DOHH2 (cell line): ENCODE data around the gene NPIPB9.
"Not testable (repeated sequence)": the region's sequence is repeated elsewhere in the genome, so short reads cannot be mapped to it uniquely, and the experiment has no call there.

Source experiments
- H3F3A ChIP-seq: fragments of 200-600 bp; sonication (generic), shearing (Covaris generic); 2 replicates; pipeline ENCODE4 v1.6.0; 2016; ENCODE audit warnings: antibody characterized with exemption, mild to moderate bottlenecking; ENCODE audit not compliant: control insufficient read depth, insufficient read depth
- H3K27ac ChIP-seq: fragments of 200-600 bp; sonication (generic); 2 replicates; pipeline ENCODE4 v1.5.1; 2014; ENCODE audit warnings: low read depth, mild to moderate bottlenecking, low read length, moderate library complexity
- H3K27me3 ChIP-seq: fragments of 200-600 bp; sonication (generic); 2 replicates; pipeline ENCODE4 v1.6.1; 2014; ENCODE audit warnings: mild to moderate bottlenecking, low read length, mixed read lengths; ENCODE audit not compliant: control insufficient read depth
- H3K36me3 ChIP-seq: fragments of 200-600 bp; sonication (generic); 2 replicates; pipeline ENCODE4 v1.6.1; 2014; ENCODE audit warnings: mild to moderate bottlenecking, low read length, moderate library complexity, mixed read lengths; ENCODE audit not compliant: control insufficient read depth
- H3K4me1 ChIP-seq: fragments of 200-600 bp; sonication (generic); 2 replicates; pipeline ENCODE4 v1.6.1; 2014; ENCODE audit warnings: mild to moderate bottlenecking, low read length, mixed read lengths; ENCODE audit not compliant: control insufficient read depth
- H3K4me2 ChIP-seq: fragments of 200-600 bp; sonication (generic); 2 replicates; pipeline ENCODE4 v1.6.0; 2014; ENCODE audit warnings: mild to moderate bottlenecking, low read length, moderate library complexity
- H3K4me3 ChIP-seq: fragments of 200-600 bp; sonication (generic); 2 replicates; pipeline ENCODE4 v1.5.1; 2014; ENCODE audit warnings: mild to moderate bottlenecking, low read length, mixed read lengths
- H3K79me2 ChIP-seq: fragments of 200-600 bp; sonication (generic); 2 replicates; pipeline ENCODE4 v1.6.1; 2014; ENCODE audit warnings: mild to moderate bottlenecking, low read length, mixed read lengths; ENCODE audit not compliant: control insufficient read depth
- H3K9me2 ChIP-seq: fragments of 200-600 bp; sonication (generic); replicated peaks from 2 replicates; pipeline ENCODE4 v1.6.1; 2014; ENCODE audit warnings: mild to moderate bottlenecking, low read length, mixed read lengths; ENCODE audit not compliant: control insufficient read depth
- H3K9me3 ChIP-seq: fragments of 200-600 bp; sonication (generic); 2 replicates; pipeline ENCODE4 v1.6.1; 2014; ENCODE audit warnings: antibody characterized with exemption, low read length, mixed read lengths; ENCODE audit not compliant: control insufficient read depth, insufficient read depth
- H4K20me1 ChIP-seq: fragments of 200-600 bp; sonication (generic); 2 replicates; pipeline ENCODE4 v1.6.0; 2014; ENCODE audit warnings: low read depth, mild to moderate bottlenecking, antibody characterized with exemption, low read length, moderate library complexity; ENCODE audit not compliant: control insufficient read depth, insufficient read depth

Gene NPIPB9

DNA sequence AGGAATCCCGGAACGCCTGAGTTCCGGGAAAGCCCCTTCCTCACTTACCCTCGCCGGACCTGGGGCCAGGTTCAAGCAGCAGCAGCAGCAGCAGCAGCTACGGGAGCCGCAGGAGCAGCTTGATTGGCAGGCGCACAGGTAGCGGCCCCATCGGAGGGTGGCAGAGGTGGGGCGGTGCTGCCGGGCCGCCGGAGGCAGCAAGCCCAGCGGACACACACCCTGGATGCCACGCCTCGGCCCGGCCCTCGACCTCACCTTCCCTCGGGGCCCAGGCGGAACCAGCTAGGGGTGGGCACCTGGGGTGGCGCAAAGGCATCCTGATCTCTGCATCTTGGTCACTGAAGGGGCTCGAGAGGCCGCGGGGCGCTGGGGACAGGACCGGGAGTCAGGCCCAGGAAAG is 11.0 kb upstream of the NPIPB9 start:
- not testable (repeated sequence) for H3K36me3 ChIP-seq, H3K9me3 ChIP-seq, H3K27me3 ChIP-seq, H3K4me2 ChIP-seq, H3K4me1 ChIP-seq, H3K27ac ChIP-seq, H3K79me2 ChIP-seq, H4K20me1 ChIP-seq, H3K4me3 ChIP-seq, H3K9me2 ChIP-seq, H3F3A ChIP-seq

DNA sequence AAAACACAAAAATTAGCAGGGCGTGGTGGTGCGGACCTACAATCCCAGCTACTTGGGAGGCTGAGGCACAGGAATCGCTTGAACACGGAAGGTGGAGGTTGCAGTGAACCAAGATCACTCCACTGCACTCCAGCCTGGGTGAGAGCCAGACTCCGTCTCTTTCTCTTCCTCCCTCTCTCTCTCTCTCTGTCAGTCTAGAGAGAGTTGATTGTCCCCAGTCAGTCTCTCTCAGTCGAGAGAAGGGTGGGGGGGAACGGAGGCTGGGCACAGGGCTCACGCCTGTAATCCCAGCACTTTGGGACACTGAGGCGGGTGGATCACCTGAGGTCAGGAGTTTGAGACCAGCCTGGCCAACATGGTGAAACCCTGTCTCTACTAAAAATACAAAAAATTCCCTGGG is 10.3 kb upstream of the NPIPB9 start:
- not testable (repeated sequence) for H3K4me3 ChIP-seq, H3F3A ChIP-seq, H3K9me2 ChIP-seq, H3K4me1 ChIP-seq, H3K27me3 ChIP-seq, H3K36me3 ChIP-seq, H3K27ac ChIP-seq, H3K79me2 ChIP-seq, H4K20me1 ChIP-seq, H3K9me3 ChIP-seq, H3K4me2 ChIP-seq

DNA sequence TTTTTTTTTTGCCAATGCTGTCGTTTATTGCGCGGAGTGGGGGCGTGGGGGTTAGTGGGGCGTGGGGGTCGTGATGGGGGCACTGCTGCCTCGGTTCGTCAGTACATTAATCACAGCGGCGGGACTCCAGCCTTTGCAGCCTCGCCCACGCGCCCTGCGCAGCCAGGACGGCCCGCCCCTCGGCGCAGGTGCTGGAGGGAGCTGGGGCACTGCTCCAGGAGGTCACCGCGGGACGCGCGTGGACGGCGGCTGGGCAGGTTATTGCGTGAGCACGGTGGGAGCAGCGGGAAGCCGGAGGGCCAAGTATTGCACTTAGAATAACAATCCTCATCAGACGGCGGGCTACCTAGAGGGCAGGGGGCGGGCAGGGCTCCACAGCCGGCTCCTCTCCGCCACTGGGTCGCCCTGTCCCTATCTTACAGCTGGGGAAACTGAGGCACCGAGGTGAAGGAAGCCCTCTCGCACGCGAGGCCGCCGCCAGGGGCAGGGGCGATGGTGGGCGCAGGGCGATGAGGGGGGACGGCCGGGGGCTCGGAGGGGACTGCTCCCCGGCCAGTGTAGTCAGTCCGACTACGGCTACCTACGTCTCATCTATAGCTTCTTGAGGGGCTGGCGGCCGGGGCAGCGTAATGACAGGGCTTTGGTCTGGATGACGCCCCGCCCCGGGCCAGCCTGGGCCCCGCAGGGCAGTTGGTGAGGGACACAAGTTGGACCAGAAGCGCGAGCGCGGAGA is 4.8 kb upstream of the NPIPB9 start:
- H3K27me3 ChIP-seq, H3F3A ChIP-seq, H3K4me3 ChIP-seq, H3K27ac ChIP-seq, H4K20me1 ChIP-seq, H3K4me1 ChIP-seq, H3K9me2 ChIP-seq, H3K4me2 ChIP-seq, H3K36me3 ChIP-seq, H3K9me3 ChIP-seq, H3K79me2 ChIP-seq: not testable (repeated sequence)

DNA sequence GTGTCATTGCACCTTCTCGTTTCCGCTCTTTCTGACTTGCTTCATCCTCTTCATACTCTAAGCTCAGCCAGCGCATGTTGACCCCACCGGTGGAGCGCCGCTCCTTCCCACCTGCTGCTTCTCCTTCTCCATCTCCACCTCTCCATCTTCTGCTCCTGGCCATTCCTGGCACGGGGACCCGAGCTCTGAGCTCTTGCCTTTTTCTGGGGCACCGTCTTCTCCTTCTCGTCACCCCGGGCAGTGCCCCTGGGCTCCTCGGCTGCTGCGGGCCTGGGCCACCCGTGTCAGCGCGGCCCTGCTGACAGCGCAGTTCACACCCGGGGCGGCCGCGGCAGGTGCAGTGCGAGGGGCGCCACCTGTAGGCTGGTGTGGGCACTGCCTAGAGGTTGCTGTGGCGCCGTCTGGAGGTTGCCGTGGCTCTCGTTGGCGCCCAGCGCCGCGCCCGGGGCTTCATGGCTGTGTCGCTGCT is 1.6 kb upstream of the NPIPB9 start:
- H3K9me3 ChIP-seq, H4K20me1 ChIP-seq, H3K4me2 ChIP-seq, H3K9me2 ChIP-seq, H3K79me2 ChIP-seq, H3K27ac ChIP-seq, H3F3A ChIP-seq, H3K4me1 ChIP-seq, H3K36me3 ChIP-seq, H3K4me3 ChIP-seq, H3K27me3 ChIP-seq: not testable (repeated sequence)

DNA sequence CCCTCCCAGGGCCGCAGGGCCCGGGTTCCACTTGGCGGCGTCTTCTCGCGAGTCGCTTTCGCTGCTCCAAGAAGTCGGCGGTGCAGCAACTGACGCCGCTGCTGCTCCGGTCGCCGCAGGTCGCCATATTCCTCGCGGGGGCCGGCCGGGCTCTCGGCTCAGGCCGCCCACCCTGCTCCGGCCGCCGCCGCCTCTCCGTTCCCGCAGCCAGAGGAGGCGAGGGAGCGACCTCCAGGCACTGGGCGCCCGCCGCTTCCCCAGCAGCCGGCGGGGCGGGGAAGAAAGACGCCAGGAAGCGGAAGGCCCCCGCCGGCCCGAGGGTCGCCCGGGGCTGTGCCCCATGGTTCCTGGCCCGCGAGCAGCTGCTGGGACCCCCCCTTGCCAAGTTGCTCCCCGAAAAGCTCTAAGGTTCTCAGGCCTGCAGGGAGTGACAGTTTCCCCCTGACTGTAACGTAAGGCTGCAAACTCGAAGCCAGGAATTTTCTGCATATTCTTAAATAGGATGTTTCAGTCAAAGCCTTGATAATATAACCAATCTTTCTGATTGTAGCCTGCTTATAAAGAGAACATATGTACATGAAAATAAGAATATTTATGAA is 1.0 kb upstream of the NPIPB9 start:
- not testable (repeated sequence) for H3K9me3 ChIP-seq, H4K20me1 ChIP-seq

DNA sequence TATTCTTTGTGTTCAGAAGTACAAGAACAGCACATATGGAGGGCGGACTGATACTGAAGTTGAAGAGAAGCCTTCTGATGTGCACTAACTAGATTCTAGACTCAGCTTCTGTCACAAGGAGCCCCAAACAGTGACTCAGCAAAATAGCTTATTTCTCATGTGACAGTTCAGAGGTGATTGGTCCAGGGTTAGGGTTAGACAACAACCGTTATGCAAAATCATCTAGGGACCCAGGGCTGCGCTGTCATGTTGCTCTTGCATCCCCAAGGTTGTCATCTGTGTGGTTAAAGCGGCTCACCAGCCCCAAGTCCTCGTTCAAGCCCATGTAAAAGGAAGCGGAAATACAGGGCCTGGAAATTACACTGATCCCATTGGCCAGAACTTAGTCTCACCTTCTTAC is 30.1 kb downstream of the NPIPB9 start:
- not testable (repeated sequence) for H3K36me3 ChIP-seq, H3K27me3 ChIP-seq, H3K27ac ChIP-seq, H3F3A ChIP-seq, H3K4me3 ChIP-seq, H3K9me2 ChIP-seq, H3K4me1 ChIP-seq, H3K79me2 ChIP-seq, H3K4me2 ChIP-seq, H4K20me1 ChIP-seq, H3K9me3 ChIP-seq

More for the DNA sequence above, 1.0 kb upstream of the NPIPB9 start:
- H3K9me2 ChIP-seq, H3F3A ChIP-seq, H3K27ac ChIP-seq, H3K36me3 ChIP-seq, H3K79me2 ChIP-seq, H3K4me1 ChIP-seq, H3K27me3 ChIP-seq, H3K4me2 ChIP-seq, H3K4me3 ChIP-seq: not testable (repeated sequence)

DNA sequence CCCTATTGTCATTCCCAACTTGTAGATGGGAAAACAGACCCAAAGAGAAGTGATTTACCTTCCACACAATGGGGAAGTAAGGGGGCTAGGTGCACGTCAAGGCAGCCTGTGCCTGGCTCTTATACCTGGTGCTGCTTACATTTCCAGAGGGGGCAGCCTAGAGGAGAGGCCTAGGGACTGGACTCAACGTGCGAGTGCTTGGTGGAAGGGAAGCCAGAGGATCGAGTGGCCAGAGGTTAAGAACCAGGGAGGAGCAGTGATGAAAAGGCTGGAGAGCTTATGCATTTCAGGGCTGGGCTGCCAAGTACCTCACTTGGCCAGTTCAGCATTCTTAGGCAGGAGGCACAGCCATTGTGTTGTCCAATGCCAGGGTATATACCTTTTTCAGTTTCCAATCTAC is 30.8 kb downstream of the NPIPB9 start:
- not testable (repeated sequence) for H3K36me3 ChIP-seq, H3K79me2 ChIP-seq, H3K4me2 ChIP-seq, H3K27me3 ChIP-seq, H3K9me3 ChIP-seq, H4K20me1 ChIP-seq, H3K27ac ChIP-seq, H3F3A ChIP-seq, H3K4me1 ChIP-seq, H3K9me2 ChIP-seq, H3K4me3 ChIP-seq
